OCI-LY1 (cell line): ENCODE results near the gene AMBRA1.

Experiments
- H2AFZ ChIP-seq: fragments of 200-600 bp; sonication (generic), shearing (Covaris generic); 2 replicates; pipeline ENCODE4 v1.6.0; 2014; ENCODE audit warnings: antibody characterized with exemption, mild to moderate bottlenecking, low read length
- H3F3A ChIP-seq: fragments of 200-600 bp; sonication (generic), shearing (Covaris generic); 2 replicates; pipeline ENCODE4 v1.6.0; 2014; ENCODE audit warnings: mild to moderate bottlenecking, antibody characterized with exemption, low read length, moderate library complexity; ENCODE audit not compliant: insufficient read depth
- H3K27ac ChIP-seq: fragments of 200-600 bp; sonication (generic); 2 replicates; pipeline ENCODE4 v1.5.1; 2014; ENCODE audit warnings: low read length, mixed run types, mild to moderate bottlenecking, low read depth; ENCODE audit not compliant: poor library complexity, severe bottlenecking
- H3K27me3 ChIP-seq: fragments of 200-600 bp; sonication (generic); 2 replicates; pipeline ENCODE4 v1.6.0; 2014; ENCODE audit warnings: antibody characterized with exemption, mild to moderate bottlenecking, low read length, moderate library complexity; ENCODE audit not compliant: insufficient read depth
- H3K36me3 ChIP-seq: fragments of 200-600 bp; sonication (generic); 2 replicates; pipeline ENCODE4 v1.6.1; 2014; ENCODE audit warnings: mild to moderate bottlenecking, antibody characterized with exemption, low read length, moderate library complexity, mixed read lengths; ENCODE audit not compliant: insufficient read depth
- H3K4me1 ChIP-seq: fragments of 200-600 bp; sonication (generic); 2 replicates; pipeline ENCODE4 v1.5.1; 2014; ENCODE audit warnings: mild to moderate bottlenecking, low read length, moderate library complexity; ENCODE audit not compliant: insufficient read depth, severe bottlenecking
- H3K4me2 ChIP-seq: fragments of 200-600 bp; sonication (generic), shearing (Covaris generic); 2 replicates; pipeline ENCODE4 v1.6.1; 2014; ENCODE audit warnings: low read length
- H3K4me3 ChIP-seq: fragments of 200-600 bp; sonication (generic); 2 replicates; pipeline ENCODE4 v1.5.1; 2014; ENCODE audit warnings: low read length, low read depth, mild to moderate bottlenecking, mixed read lengths; ENCODE audit not compliant: poor library complexity, severe bottlenecking
- H3K79me2 ChIP-seq: fragments of 200-600 bp; shearing (Covaris generic); 2 replicates; pipeline ENCODE4 v1.6.1; 2016; ENCODE audit warnings: mixed run types, low read length, mixed read lengths; ENCODE audit not compliant: insufficient read depth
- H3K9ac ChIP-seq: fragments of 200-600 bp; sonication (generic), shearing (Covaris generic); 2 replicates; pipeline ENCODE4 v1.6.1; 2014; ENCODE audit warnings: mild to moderate bottlenecking, low read length, mixed read lengths
- H3K9me2 ChIP-seq: fragments of 200-600 bp; sonication (generic), shearing (Covaris generic); 2 replicates; pipeline ENCODE4 v1.6.1; 2014; ENCODE audit warnings: low read depth, mild to moderate bottlenecking, low read length, mixed read lengths
- H3K9me3 ChIP-seq: fragments of 200-600 bp; shearing (Covaris generic); 2 replicates; pipeline ENCODE4 v1.6.1; 2014; ENCODE audit warnings: low read length, mixed read lengths
- H4K20me1 ChIP-seq: fragments of 200-600 bp; sonication (generic), shearing (Covaris generic); 2 replicates; pipeline ENCODE4 v1.6.0; 2016; ENCODE audit warnings: mild to moderate bottlenecking, low read length; ENCODE audit not compliant: insufficient read depth
- CTCF ChIP-seq: fragments of 200-600 bp; sonication (generic), shearing (Covaris generic); IDR thresholded peaks from 2 replicates; pipeline ENCODE4 v1.5.1; 2017; ENCODE audit warnings: mild to moderate bottlenecking, antibody characterized with exemption, low read length, moderate library complexity, mixed read lengths
- EZH2 ChIP-seq: fragments of 200-600 bp; sonication (generic), shearing (Covaris generic); IDR thresholded peaks from 2 replicates; pipeline ENCODE4 v1.8.0; 2017; ENCODE audit warnings: borderline replicate concordance, mixed run types, mild to moderate bottlenecking, antibody characterized with exemption, low read length, moderate library complexity, mixed read lengths

Gene AMBRA1

GRCh38 chr11:46469926-46470325 is 123.9 kb downstream of the AMBRA1 start:
- no peaks in the 10 kb centered on the region for H4K20me1 ChIP-seq
- no peak overlapping the region for H3K4me2 ChIP-seq
- no peak overlapping the region for H2AFZ ChIP-seq
- H3K36me3 ChIP-seq: peaks cover 6% of the 10 kb centered on the region; the same call in 1 of the 2 replicates
- no peaks in the 10 kb centered on the region for H3K9me2 ChIP-seq
- no peak overlapping the region for H3K27ac ChIP-seq
- H3F3A ChIP-seq: no peaks in the 10 kb centered on the region
- H3K4me3 ChIP-seq: no peak overlapping the region
- no peaks in the 10 kb centered on the region for H3K79me2 ChIP-seq
- no peaks in the 10 kb centered on the region for H3K27me3 ChIP-seq
- H3K4me1 ChIP-seq: no peaks in the 10 kb centered on the region
- H3K9ac ChIP-seq: no peak overlapping the region
- no peaks in the 10 kb centered on the region for H3K9me3 ChIP-seq
- no peak for TF ChIP-seq EZH2

- H3K4me3 ChIP-seq: no peak overlapping the region
- no peaks in the 10 kb centered on the region for H3K79me2 ChIP-seq
- no peaks in the 10 kb centered on the region for H3F3A ChIP-seq
- H3K9me3 ChIP-seq: no peaks in the 10 kb centered on the region
- TF ChIP-seq CTCF: no peak
- no peak for TF ChIP-seq EZH2
- no peak overlapping the region for H2AFZ ChIP-seq
- no peaks in the 10 kb centered on the region for H4K20me1 ChIP-seq
- no peak overlapping the region for H3K4me2 ChIP-seq
- H3K9ac ChIP-seq: no peak overlapping the region
- no peaks in the 10 kb centered on the region for H3K4me1 ChIP-seq
- no peaks in the 10 kb centered on the region for H3K9me2 ChIP-seq
- no peaks in the 10 kb centered on the region for H3K27me3 ChIP-seq
- no peak overlapping the region for H3K27ac ChIP-seq
- peaks cover 6% of the 10 kb centered on the region; the same call in 1 of the 2 replicates for H3K36me3 ChIP-seq
Measured at GRCh38 chr11:46465683-46466082, 128.1 kb downstream of the AMBRA1 start.

- Histone ChIP-seq H3K79me2 (no peaks in the 10 kb centered on the region), H3K27ac (no peak overlapping the region), H3K4me2 (no peak overlapping the region), H3K9ac (no peak overlapping the region), H3K4me3 (no peak overlapping the region), H2AFZ (no peak overlapping the region), H3K9me2 (no peaks in the 10 kb centered on the region), H3K9me3 (no peaks in the 10 kb centered on the region), H4K20me1 (no peaks in the 10 kb centered on the region), H3F3A (no peaks in the 10 kb centered on the region), H3K36me3 (peaks cover 6% of the 10 kb centered on the region; the same call in 1 of the 2 replicates), H3K27me3 (no peaks in the 10 kb centered on the region), H3K4me1 (no peaks in the 10 kb centered on the region)
- no peak for TF ChIP-seq EZH2
- no peak for TF ChIP-seq CTCF
Measured at GRCh38 chr11:46463701-46464421, 130.0 kb downstream of the AMBRA1 start.

- Histone ChIP-seq H3K27me3 (no peaks in the 10 kb centered on the region), H3K36me3 (no peaks in the 10 kb centered on the region), H3K4me2 (no peak overlapping the region), H3F3A (no peaks in the 10 kb centered on the region), H3K4me3 (no peak overlapping the region), H2AFZ (no peak overlapping the region), H3K27ac (no peak overlapping the region), H4K20me1 (no peaks in the 10 kb centered on the region), H3K4me1 (no peaks in the 10 kb centered on the region), H3K9me2 (no peaks in the 10 kb centered on the region), H3K79me2 (no peaks in the 10 kb centered on the region), H3K9ac (no peak overlapping the region), H3K9me3 (no peaks in the 10 kb centered on the region)
- TF ChIP-seq EZH2: no peak
- no peak for TF ChIP-seq CTCF
Measured at GRCh38 chr11:46461461-46461927, 132.3 kb downstream of the AMBRA1 start.
